SK-N-SH treated with all-trans-retinoic acid at 6 μM for 48 hours (cell line): Measurements from ENCODE around the gene SPTBN4.
"Not testable (repeated sequence)": the region's sequence is repeated elsewhere in the genome, so short reads cannot be mapped to it uniquely, and the experiment has no call there.

Experiments
- ATAC-seq: fragments of 200-7000 bp; cut with Tn5 transposase; 3 replicates; pipeline ENCODE4 v1.9.1; 2020; ENCODE audit warnings: mild to moderate bottlenecking, moderate library complexity
- ARNTL ChIP-seq: fragments of 450-650 bp; formaldehyde crosslinking; IDR thresholded peaks from 2 replicates; pipeline ENCODE4 v1.5.0; 2020; ENCODE audit warnings: low read depth, mild to moderate bottlenecking, moderate library complexity, borderline replicate concordance
- BACH2 ChIP-seq: fragments of 250-450 bp; sonication (Bioruptor Pico); IDR thresholded peaks from 2 replicates; pipeline ENCODE4 v1.9.0; 2021; ENCODE audit warnings: mild to moderate bottlenecking, borderline replicate concordance
- CREB5 ChIP-seq: fragments of 250-450 bp; sonication (Bioruptor Pico); IDR thresholded peaks from 2 replicates; pipeline ENCODE4 v1.5.1; 2020; ENCODE audit warnings: low read depth, mild to moderate bottlenecking, moderate library complexity
- ESRRG ChIP-seq: fragments of 250-450 bp; sonication (Bioruptor Pico); IDR thresholded peaks from 2 replicates; pipeline ENCODE4 v1.6.1; 2021; ENCODE audit warnings: mild to moderate bottlenecking
- GLIS3 ChIP-seq: fragments of 250-450 bp; sonication (Bioruptor Pico); IDR thresholded peaks from 2 replicates; pipeline ENCODE4 v1.5.0; 2020; ENCODE audit warnings: mild to moderate bottlenecking, moderate library complexity
- OSR1 ChIP-seq: fragments of 250-450 bp; sonication (Bioruptor Pico); IDR thresholded peaks from 2 replicates; pipeline ENCODE4 v1.8.0; 2022; ENCODE audit warnings: moderate library complexity, mild to moderate bottlenecking, inconsistent platforms
- PPARA ChIP-seq: fragments of 250-450 bp; sonication (Bioruptor Pico); IDR thresholded peaks from 2 replicates; pipeline ENCODE4 v1.5.0; 2020; ENCODE audit warnings: mild to moderate bottlenecking, borderline replicate concordance
- SNAI2 ChIP-seq: fragments of 250-450 bp; sonication (Bioruptor Pico); IDR thresholded peaks from 2 replicates; pipeline ENCODE4 v1.5.0; 2020; ENCODE audit warnings: mild to moderate bottlenecking, moderate library complexity
- TCF4 ChIP-seq: fragments of 250-450 bp; sonication (Bioruptor Pico); IDR thresholded peaks from 2 replicates; pipeline ENCODE4 v1.8.0; 2021; ENCODE audit warnings: mild to moderate bottlenecking, moderate library complexity, borderline replicate concordance
- TOX ChIP-seq: fragments of 250-450 bp; sonication (Bioruptor Pico); IDR thresholded peaks from 2 replicates; pipeline ENCODE4 v1.8.0; 2021; ENCODE audit warnings: mild to moderate bottlenecking, moderate library complexity, borderline replicate concordance
- TSHZ2 ChIP-seq: fragments of 250-450 bp; sonication (Bioruptor Pico); IDR thresholded peaks from 2 replicates; pipeline ENCODE4 v1.5.0; 2020; ENCODE audit warnings: mild to moderate bottlenecking, moderate library complexity
- ZFP30 ChIP-seq: fragments of 450-650 bp; formaldehyde crosslinking; IDR thresholded peaks from 2 replicates; pipeline ENCODE4 v1.5.0; 2022; ENCODE audit warnings: mild to moderate bottlenecking, moderate library complexity
- TF ChIP-seq, protein P1 (sequence below): fragments of 250-450 bp; sonication (Bioruptor Pico); IDR thresholded peaks from 2 replicates; pipeline ENCODE4 v1.5.1; 2021; ENCODE audit warnings: mild to moderate bottlenecking, moderate library complexity
- TF ChIP-seq, protein P2 (sequence below): fragments of 250-450 bp; sonication (Bioruptor Pico); IDR thresholded peaks from 2 replicates; pipeline ENCODE4 v1.8.0; 2020; ENCODE audit warnings: mild to moderate bottlenecking, moderate library complexity, borderline replicate concordance

The SPTBN4 gene

DNA sequence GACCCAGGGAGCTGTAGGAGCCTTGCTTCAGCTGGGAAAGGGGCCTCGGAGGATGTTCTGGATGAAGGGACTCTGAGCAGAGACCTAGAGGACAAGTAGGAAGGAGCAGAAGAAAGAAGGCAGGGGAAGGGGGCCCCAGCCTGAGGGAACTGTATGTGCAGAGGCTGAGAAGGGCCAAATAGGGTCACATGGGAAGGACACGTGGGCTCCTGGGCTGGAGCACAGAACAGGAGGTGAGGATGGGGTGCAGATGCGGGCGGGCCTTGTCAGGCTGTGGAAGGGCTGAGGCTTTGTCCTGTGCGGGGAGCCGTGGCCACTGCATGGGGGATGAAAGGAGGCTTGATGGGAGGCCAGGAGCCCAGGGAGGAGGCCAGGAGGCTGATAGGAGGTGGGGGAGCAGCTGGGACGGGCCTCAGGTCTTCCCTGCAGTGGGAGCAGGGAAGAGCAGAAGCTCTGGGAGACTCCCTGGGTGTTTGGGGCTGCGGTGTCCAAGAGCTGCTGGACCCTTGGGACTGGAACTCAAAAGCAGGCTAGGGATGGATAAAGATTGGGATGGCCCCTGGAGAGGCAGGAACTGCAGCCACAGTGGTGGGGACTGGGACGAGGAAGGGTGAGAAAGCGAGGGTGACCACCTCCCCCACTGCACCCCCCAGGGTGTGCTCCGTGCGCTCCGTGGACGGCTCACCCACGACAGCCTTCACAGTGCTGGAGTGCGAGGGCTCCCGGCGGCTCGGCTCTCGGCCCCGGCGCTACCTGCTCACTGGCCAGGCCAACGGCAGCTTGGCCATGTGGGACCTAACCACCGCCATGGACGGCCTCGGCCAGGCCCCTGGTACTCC, 123.0 kb downstream of the SPTBN4 start:
- TF ChIP-seq CREB5 (CRISPR knock-in tag) = no peak
- TF ChIP-seq, all 23 proteins: peak for 0
- ATAC-seq = no peak

DNA sequence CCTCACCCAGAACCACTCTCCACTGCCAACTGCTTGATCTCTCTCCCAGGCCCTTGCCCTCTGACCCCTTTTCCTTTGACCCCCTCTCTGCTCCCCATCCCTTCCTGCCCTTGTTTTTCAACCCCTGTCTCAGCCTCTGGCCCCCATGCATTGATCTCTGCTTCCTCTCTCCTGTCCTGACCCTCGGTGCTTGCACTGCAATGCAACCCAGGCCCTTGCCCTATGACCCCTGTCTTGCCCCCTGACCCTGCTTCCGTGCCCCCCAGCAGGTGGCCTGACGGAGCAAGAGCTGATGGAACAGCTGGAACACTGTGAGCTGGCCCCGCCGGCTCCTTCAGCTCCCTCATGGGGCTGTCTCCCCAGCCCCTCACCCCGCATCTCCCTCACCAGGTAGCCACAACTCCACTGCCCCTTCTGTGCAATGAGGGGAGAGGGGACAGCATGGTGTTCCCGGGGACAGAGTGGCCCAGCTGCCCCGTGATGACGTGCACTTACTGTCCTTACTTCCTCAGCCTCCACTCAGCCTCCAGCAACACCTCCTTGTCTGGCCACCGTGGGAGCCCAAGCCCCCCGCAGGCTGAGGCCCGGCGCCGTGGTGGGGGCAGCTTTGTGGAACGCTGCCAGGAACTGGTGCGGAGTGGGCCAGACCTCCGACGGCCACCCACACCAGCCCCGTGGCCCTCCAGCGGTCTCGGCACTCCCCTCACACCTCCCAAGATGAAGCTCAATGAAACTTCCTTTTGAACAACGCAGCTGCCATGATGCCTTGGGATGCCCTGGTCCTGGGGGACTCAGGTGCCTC, 123.9 kb downstream of the SPTBN4 start:
- no peak for ATAC-seq
- TF ChIP-seq TSHZ2 (no peak), TOX (CRISPR knock-in tag) (no peak), PPARA (CRISPR knock-in tag) (no peak)
- TF ChIP-seq, protein P1, sequence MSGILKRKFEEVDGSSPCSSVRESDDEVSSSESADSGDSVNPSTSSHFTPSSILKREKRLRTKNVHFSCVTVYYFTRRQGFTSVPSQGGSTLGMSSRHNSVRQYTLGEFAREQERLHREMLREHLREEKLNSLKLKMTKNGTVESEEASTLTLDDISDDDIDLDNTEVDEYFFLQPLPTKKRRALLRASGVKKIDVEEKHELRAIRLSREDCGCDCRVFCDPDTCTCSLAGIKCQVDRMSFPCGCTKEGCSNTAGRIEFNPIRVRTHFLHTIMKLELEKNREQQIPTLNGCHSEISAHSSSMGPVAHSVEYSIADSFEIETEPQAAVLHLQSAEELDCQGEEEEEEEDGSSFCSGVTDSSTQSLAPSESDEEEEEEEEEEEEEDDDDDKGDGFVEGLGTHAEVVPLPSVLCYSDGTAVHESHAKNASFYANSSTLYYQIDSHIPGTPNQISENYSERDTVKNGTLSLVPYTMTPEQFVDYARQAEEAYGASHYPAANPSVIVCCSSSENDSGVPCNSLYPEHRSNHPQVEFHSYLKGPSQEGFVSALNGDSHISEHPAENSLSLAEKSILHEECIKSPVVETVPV (CRISPR knock-in tag) = no peak

DNA sequence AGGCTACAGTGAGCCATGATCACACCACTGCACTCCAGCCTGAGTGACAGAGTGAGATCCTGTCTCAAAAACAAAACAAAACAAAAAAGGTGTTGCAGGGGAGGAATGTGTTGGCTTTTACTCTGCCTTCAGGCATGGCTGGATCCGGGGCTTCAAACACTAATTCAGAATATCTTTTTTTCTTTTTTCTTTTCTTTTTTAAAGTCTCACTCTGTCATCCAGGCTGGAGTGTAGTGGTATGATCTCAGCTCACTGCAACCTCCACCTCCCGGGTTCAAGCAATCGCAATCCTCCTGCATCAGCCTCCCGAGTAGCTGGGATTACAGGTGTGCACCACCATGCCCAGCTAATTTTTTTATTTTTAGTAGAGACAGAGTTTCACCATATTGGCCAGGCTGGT, 124.9 kb downstream of the SPTBN4 start:
- not testable (repeated sequence) for ATAC-seq

DNA sequence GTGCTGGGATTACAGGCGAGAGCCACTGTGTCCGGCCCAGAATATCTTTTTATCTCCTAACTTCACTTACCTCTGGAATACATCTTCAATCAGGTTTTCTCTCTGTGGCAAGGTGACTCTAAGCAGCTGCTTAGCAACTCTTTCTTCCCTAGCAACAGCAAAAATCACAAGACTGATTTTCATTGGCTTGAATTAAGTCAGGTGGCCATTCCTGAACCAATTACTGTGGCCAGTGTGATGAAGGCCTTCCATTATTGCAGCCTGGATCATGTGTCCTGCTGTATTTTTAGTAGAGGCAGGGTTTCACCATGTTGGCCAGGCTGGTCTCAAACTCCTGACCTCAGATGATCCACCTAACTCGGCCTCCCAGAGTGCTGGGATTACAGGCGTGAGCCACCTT, 125.4 kb downstream of the SPTBN4 start:
- TF ChIP-seq ARNTL = no peak
- TF ChIP-seq ESRRG (CRISPR knock-in tag) = no peak
- TF ChIP-seq SNAI2 (CRISPR knock-in tag) = no peak
- TF ChIP-seq TSHZ2 = no peak
- TF ChIP-seq, protein P2, sequence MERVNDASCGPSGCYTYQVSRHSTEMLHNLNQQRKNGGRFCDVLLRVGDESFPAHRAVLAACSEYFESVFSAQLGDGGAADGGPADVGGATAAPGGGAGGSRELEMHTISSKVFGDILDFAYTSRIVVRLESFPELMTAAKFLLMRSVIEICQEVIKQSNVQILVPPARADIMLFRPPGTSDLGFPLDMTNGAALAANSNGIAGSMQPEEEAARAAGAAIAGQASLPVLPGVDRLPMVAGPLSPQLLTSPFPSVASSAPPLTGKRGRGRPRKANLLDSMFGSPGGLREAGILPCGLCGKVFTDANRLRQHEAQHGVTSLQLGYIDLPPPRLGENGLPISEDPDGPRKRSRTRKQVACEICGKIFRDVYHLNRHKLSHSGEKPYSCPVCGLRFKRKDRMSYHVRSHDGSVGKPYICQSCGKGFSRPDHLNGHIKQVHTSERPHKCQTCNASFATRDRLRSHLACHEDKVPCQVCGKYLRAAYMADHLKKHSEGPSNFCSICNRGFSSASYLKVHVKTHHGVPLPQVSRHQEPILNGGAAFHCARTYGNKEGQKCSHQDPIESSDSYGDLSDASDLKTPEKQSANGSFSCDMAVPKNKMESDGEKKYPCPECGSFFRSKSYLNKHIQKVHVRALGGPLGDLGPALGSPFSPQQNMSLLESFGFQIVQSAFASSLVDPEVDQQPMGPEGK (CRISPR knock-in tag) = no peak
- no peak for TF ChIP-seq GLIS3 (CRISPR knock-in tag)
- TF ChIP-seq ZFP30 (CRISPR knock-in tag) = no peak
- no peak for TF ChIP-seq BACH2 (CRISPR knock-in tag)
- TF ChIP-seq PPARA (CRISPR knock-in tag) = no peak
- TF ChIP-seq OSR1 = no peak
- TF ChIP-seq TOX (CRISPR knock-in tag) = no peak
- TF ChIP-seq, protein P1 (CRISPR knock-in tag) = no peak
- no peak for TF ChIP-seq TCF4 (CRISPR knock-in tag)
- ATAC-seq = peak; percentile 72
